Hepatocyte (in vitro differentiated cells): ENCODE measurements around the gene DMXL1. TPM values are rescaled to one million over a fixed set of nuclear protein-coding genes. Genes with fewer than 3 reads are reported as not detected.
A peak's percentile ranks its signal among the peaks of the same experiment; 100 is the strongest.

Experiments used
- DNase-seq: peaks from one replicate; pipeline ENCODE4 v3.0.0-alpha.2; 2016; ENCODE audit warnings: low spot score
- H2AFZ ChIP-seq: fragments of 200-600 bp; sonication (generic); 2 replicates; pipeline ENCODE4 v1.6.0; 2016; ENCODE audit warnings: antibody characterized with exemption, mild to moderate bottlenecking
- H3K27ac ChIP-seq: fragments of 200-600 bp; sonication (generic); 2 replicates; pipeline ENCODE4 v1.5.1; 2016; ENCODE audit warnings: mild to moderate bottlenecking
- H3K27me3 ChIP-seq: fragments of 200-600 bp; sonication (generic); 2 replicates; pipeline ENCODE4 v1.6.1; 2016
- H3K36me3 ChIP-seq: fragments of 200-600 bp; sonication (generic); replicated peaks from 2 replicates; pipeline ENCODE4 v1.5.1; 2016; ENCODE audit warnings: low read depth; ENCODE audit not compliant: insufficient read depth
- H3K4me1 ChIP-seq: fragments of 200-600 bp; sonication (generic); 2 replicates; pipeline ENCODE4 v1.5.1; 2016; ENCODE audit warnings: mild to moderate bottlenecking, moderate library complexity; ENCODE audit not compliant: insufficient read depth
- H3K4me2 ChIP-seq: fragments of 200-600 bp; sonication (generic); 2 replicates; pipeline ENCODE4 v1.6.0; 2016
- H3K4me3 ChIP-seq: fragments of 200-600 bp; sonication (generic); 2 replicates; pipeline ENCODE4 v1.5.1; 2016; ENCODE audit warnings: mild to moderate bottlenecking
- H3K79me2 ChIP-seq: fragments of 200-600 bp; sonication (generic); 2 replicates; pipeline ENCODE4 v1.6.0; 2017; ENCODE audit warnings: mild to moderate bottlenecking
- H3K9me2 ChIP-seq: fragments of 200-600 bp; sonication (generic); replicated peaks from 2 replicates; pipeline ENCODE4 v1.6.0; 2017; ENCODE audit warnings: mild to moderate bottlenecking; ENCODE audit not compliant: insufficient read depth
- H3K9me3 ChIP-seq: fragments of 200-600 bp; sonication (generic); 2 replicates; pipeline ENCODE4 v1.5.1; 2016; ENCODE audit warnings: low read depth, mild to moderate bottlenecking
- H4K20me1 ChIP-seq: fragments of 200-600 bp; sonication (generic); 2 replicates; pipeline ENCODE4 v1.6.0; 2016; ENCODE audit warnings: mild to moderate bottlenecking; ENCODE audit not compliant: insufficient read depth, poor library complexity, severe bottlenecking
- CTCF ChIP-seq: fragments of 200-600 bp; sonication (generic); IDR thresholded peaks from 2 replicates; pipeline ENCODE4 v1.5.1; 2016; ENCODE audit warnings: antibody characterized with exemption, mild to moderate bottlenecking; ENCODE audit not compliant: poor library complexity
- EZH2 ChIP-seq: fragments of 200-600 bp; sonication (generic); IDR thresholded peaks from 2 replicates; pipeline ENCODE4 v1.6.1; 2016; ENCODE audit warnings: antibody characterized with exemption, mild to moderate bottlenecking, borderline replicate concordance
- EZH2phosphoT487 ChIP-seq: fragments of 200-600 bp; sonication (generic); IDR thresholded peaks from one replicate; pipeline ENCODE4 v1.6.1; 2018; ENCODE audit warnings: antibody characterized with exemption, mild to moderate bottlenecking, low read depth, moderate library complexity; ENCODE audit not compliant: unreplicated experiment, severe bottlenecking
- WGBS: methylation state at CpG from one replicate; pipeline ENCODE4 v1.1.6; 2016; ENCODE audit warnings: low lambda C conversion rate; ENCODE audit errors: missing lambda C conversion rate; 5-methylcytosine and 5-hydroxymethylcytosine counted together
- polyA plus RNA-seq: library from polyadenylated mRNA; unstranded; fragments of >200 nt; fragmentation: Nextera tagmentation; extraction: Ambion mirVana; gene quantifications from 2 replicates; pipeline ENCODE4 v1.2.1, GENCODE V29; 2016
- total RNA-seq: library from RNA; depleted of rRNA; stranded (reverse); fragments of >200 nt; gene quantifications from 2 replicates; pipeline ENCODE4 v1.2.3, GENCODE V29; 2014

DMXL1 gene
- total and polyA plus RNA-seq, 2 experiments from 2014 or later, result 13.3 to 46.1 TPM

GRCh38 chr5:119270960-119271757 is 200.3 kb downstream of the DMXL1 start:
- Histone ChIP-seq H3K4me2 (peak overlapping the region; percentile 82), H3K9me2 (no peaks in the 10 kb centered on the region), H3K27ac (peak overlapping the region; percentile 93), H3K36me3 (no peaks in the 10 kb centered on the region), H3K9me3 (no peaks in the 10 kb centered on the region), H4K20me1 (no peaks in the 10 kb centered on the region), H3K27me3 (no peaks in the 10 kb centered on the region), H3K79me2 (peaks cover 36% of the 10 kb centered on the region), H3K4me1 (peaks cover 30% of the 10 kb centered on the region), H2AFZ (no peak overlapping the region), H3K4me3 (no peak overlapping the region)
- WGBS, result 81% methylated on average over 6 of the region's 6 CpGs
- DNase-seq, result no peak
- TF ChIP-seq EZH2phosphoT487, result no peak
- no peak for TF ChIP-seq EZH2
- no peak for TF ChIP-seq CTCF

GRCh38 chr5:119271758-119272730 is 201.2 kb downstream of the DMXL1 start:
- H3K36me3 ChIP-seq, result no peaks in the 10 kb centered on the region
- no peak for DNase-seq
- no peaks in the 10 kb centered on the region for H3K9me3 ChIP-seq
- no peak overlapping the region for H3K27ac ChIP-seq
- peaks cover 43% of the 10 kb centered on the region for H3K79me2 ChIP-seq
- H3K4me1 ChIP-seq, result peaks cover 30% of the 10 kb centered on the region
- H3K27me3 ChIP-seq, result no peaks in the 10 kb centered on the region
- H3K4me2 ChIP-seq, result peak overlapping the region; percentile 1
- H4K20me1 ChIP-seq, result no peaks in the 10 kb centered on the region
- H2AFZ ChIP-seq, result no peak overlapping the region
- TF ChIP-seq EZH2phosphoT487 (no peak), CTCF (no peak), EZH2 (no peak)
- H3K9me2 ChIP-seq, result no peaks in the 10 kb centered on the region
- WGBS, result 72% methylated on average over 2 of the region's 2 CpGs
- H3K4me3 ChIP-seq, result no peak overlapping the region

- Histone ChIP-seq H3K9me2 (no peaks in the 10 kb centered on the region), H2AFZ (no peak overlapping the region), H3K27me3 (no peaks in the 10 kb centered on the region), H4K20me1 (no peaks in the 10 kb centered on the region), H3K27ac (peak overlapping the region; percentile 78), H3K4me2 (peak overlapping the region; percentile 38), H3K4me3 (no peak overlapping the region), H3K79me2 (peaks cover 48% of the 10 kb centered on the region), H3K36me3 (no peaks in the 10 kb centered on the region), H3K4me1 (peaks cover 30% of the 10 kb centered on the region), H3K9me3 (no peaks in the 10 kb centered on the region)
- DNase-seq, result no peak
- TF ChIP-seq EZH2, result no peak
- no peak for TF ChIP-seq CTCF
- no peak for TF ChIP-seq EZH2phosphoT487
- WGBS, result 56% methylated on average over 9 of the region's 9 CpGs
These were observed 202.5 kb downstream of the DMXL1 start for GRCh38 chr5:119273391-119273839.
